GM21576 (cell line): ENCODE data around the gene SPEN.
"Not testable (repeated sequence)": the region's sequence is repeated elsewhere in the genome, so short reads cannot be mapped to it uniquely, and the experiment has no call there.

Source experiments
- ATAC-seq: cut with Tn5 transposase; IDR thresholded peaks from one replicate; pipeline ENCODE4 v1.9.1; 2021; ENCODE audit warnings: mild to moderate bottlenecking, moderate library complexity; ENCODE audit not compliant: unreplicated experiment

SPEN gene, protein sequence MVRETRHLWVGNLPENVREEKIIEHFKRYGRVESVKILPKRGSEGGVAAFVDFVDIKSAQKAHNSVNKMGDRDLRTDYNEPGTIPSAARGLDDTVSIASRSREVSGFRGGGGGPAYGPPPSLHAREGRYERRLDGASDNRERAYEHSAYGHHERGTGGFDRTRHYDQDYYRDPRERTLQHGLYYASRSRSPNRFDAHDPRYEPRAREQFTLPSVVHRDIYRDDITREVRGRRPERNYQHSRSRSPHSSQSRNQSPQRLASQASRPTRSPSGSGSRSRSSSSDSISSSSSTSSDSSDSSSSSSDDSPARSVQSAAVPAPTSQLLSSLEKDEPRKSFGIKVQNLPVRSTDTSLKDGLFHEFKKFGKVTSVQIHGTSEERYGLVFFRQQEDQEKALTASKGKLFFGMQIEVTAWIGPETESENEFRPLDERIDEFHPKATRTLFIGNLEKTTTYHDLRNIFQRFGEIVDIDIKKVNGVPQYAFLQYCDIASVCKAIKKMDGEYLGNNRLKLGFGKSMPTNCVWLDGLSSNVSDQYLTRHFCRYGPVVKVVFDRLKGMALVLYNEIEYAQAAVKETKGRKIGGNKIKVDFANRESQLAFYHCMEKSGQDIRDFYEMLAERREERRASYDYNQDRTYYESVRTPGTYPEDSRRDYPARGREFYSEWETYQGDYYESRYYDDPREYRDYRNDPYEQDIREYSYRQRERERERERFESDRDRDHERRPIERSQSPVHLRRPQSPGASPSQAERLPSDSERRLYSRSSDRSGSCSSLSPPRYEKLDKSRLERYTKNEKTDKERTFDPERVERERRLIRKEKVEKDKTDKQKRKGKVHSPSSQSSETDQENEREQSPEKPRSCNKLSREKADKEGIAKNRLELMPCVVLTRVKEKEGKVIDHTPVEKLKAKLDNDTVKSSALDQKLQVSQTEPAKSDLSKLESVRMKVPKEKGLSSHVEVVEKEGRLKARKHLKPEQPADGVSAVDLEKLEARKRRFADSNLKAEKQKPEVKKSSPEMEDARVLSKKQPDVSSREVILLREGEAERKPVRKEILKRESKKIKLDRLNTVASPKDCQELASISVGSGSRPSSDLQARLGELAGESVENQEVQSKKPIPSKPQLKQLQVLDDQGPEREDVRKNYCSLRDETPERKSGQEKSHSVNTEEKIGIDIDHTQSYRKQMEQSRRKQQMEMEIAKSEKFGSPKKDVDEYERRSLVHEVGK (N-terminal part only)

GRCh38 chr1:15847100-15847892 is at the start of gene SPEN:
SPEN (plus strand) TSS chr1:15847707; CDS start chr1:15848068, 361 bp downstream.
- peak; percentile 47 for ATAC-seq

GRCh38 chr1:15799004-15799867 is 48.3 kb upstream of the SPEN start:
- ATAC-seq, result no peak

GRCh38 chr1:15799928-15800835 is 47.3 kb upstream of the SPEN start:
- no peak for ATAC-seq

DNA sequence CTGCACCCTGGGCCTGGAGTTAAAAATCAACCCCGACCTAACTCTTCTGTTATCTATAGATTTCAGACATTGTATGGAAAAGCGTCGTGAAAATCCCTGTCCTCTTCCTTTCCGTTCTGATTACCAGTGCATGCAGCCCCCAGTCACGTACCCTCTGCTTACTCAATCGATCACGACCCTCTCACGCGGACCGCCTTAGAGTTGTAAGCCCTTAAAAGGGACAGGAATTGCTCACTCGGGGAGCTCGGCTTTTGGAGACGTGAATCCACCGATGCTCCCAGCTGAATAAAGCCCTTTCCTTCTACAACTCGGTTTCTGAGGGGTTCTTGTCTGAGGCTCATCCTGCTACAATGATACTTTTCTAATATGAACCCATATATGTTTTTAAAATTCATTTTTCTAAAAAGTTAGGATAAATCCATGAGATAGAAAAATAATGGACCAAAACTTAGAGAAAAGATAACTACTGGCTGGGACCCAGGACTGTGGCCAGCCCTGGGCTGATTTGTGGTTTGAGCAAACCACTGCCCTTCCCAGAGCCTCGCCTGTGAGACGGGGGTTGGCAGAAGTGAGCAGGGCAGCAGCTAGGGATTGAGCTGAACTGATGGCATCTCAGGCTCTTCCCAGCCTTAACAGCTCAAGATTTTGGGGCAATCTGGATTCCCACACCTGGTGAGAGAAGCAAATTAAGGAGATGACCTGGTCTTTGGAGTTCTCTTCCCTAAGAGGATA is 45.1 kb upstream of the SPEN start:
- ATAC-seq, result no peak

DNA sequence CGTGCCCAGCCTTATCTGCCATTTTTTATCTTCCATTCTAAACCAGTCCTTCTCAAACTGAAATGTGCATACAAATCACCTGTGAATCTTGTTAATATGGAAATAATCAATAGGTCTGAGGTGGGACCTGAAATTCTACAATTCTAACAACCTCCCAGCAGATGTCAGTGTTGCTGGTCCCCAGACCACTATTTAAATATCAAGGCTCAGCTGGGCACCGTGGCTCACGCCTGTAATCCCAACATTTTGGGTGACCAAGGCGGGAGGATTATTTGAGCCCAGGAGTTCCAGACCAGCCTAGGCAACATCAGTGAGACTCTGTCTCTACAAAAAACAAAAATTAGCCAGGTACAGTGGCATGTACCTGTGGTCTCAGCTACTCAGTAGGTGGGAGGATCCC is 44.1 kb upstream of the SPEN start:
- ATAC-seq, result no peak

- no peak for ATAC-seq
Observed at GRCh38 chr1:15804060-15804459, 43.4 kb upstream of the SPEN start.

DNA sequence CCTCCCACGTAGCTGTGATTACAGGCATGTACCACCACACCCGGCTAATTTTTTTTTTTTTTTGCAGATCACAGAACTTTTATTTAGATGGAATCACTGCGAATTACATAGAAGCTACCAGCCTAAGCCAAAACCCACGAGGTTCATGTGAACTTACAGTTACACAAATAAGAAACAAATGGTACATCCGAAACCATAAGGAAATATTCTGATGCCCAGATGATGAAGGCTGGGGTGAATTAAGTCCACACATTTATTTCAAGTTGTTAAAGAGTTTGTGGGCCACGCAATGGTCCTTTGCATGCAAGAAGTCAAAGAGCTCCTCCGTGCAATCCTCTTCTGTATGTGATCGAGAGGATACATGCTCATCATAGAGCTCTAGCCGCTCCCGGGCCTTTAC is 40.4 kb upstream of the SPEN start:
- no peak for ATAC-seq

- ATAC-seq, result not testable (repeated sequence)
Observed at GRCh38 chr1:15807549-15807948, 40.0 kb upstream of the SPEN start, which contains the start of gene UQCRHL. UQCRHL (minus strand) TSS chr1:15807649; CDS start chr1:15807649, 0 bp downstream.

DNA sequence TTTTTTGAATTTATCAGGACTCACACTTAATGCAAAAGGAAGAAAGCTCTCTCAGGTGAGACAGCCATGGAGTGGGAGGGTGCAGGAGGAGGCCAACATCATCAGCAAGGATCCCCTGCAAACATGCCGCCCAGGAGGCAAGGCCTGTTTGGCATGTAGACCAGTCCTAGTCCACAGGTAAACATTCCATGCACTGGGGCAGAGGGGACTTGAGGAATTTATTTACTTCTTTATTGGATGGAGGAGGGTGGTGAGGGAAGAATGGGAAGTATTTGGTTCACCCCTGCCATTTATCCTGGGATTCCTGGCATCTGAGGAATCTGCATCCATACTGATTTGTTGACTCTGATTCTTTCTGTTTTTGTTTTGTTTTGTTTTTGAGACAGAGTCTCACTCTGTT is 38.6 kb upstream of the SPEN start:
- no peak for ATAC-seq

GRCh38 chr1:15810073-15810472 is 37.4 kb upstream of the SPEN start:
- ATAC-seq, result no peak

DNA sequence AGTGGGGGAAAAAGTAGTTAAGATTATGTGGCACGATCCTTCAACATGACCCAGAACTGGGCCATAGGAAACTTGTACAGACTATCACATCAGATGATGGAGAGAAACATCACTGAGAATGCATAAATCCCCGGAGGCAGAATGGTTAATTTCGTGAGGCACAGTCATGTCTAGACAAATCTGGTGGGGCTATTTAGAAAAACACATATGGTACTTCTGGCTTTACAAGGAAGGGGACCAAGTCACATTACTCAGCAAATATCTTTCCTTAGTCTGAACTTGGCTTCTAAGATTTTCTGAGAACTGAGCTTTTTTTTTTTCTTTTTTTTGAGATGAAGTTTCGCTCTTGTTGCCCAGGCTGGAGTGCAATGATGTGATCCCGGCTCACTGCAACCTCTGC is 30.8 kb upstream of the SPEN start:
- no peak for ATAC-seq

GRCh38 chr1:15820478-15820877 is 27.0 kb upstream of the SPEN start:
- no peak for ATAC-seq

DNA sequence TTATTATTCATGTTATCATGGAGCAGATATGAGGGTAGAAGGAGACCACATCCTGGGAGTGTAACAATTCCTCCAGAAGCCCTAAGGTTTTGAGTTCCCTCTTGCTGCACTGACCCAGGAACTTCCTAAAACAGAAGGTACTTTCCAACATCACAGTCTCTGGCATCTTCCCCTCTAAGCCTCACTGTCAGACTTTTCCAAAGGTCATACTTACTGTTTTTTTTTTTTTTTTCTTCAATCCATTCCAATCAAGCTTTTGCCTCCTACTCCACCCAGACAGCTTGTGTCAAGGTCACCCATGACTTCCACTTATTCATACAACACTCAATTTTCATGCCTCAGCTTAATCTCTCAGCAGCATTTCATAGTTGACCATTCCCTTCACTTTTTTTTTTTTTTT is 21.7 kb upstream of the SPEN start:
- no peak for ATAC-seq

GRCh38 chr1:15826810-15827507 is 20.5 kb upstream of the SPEN start:
- ATAC-seq, result no peak

DNA sequence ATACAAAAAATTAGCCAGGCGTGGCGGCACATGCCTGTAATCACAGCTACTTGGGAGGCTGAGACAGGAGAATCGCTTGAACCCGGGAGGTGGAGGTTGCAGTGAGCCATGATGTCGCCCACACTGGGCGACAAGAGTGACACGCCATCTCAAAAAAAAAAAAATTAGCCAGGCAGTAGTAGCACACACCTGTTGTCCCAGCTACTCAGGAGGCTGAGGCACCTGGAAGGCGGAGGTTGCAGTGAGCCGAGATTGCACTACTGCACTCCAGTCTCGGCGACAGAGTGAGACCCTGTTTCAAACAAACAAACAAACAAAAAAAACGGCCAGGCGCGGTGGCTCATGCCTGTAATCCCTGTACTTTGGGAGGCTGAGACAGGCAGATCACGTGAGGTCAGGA is 19.9 kb upstream of the SPEN start:
- not testable (repeated sequence) for ATAC-seq

DNA sequence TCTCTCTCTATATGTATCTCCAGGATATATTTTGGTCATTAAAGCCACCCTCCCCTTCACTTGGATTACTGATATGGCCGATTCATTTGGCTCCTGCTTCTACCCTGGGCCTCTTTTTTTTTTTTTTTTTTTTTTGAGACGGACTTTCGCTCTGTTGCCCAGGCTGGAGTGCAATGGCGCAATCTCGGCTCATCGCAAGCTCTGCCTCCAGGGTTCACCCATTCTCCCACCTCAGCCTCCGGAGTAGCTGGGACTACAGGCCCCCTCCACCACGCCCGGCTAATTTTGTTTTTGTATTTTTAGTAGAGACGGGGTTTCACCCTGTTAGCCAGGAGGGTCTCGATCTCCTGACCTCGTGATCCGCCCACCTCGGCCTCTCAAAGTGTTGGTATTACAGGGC is 18.6 kb upstream of the SPEN start:
- ATAC-seq, result not testable (repeated sequence)

- no peak for ATAC-seq
Observed at GRCh38 chr1:15830258-15830657, 17.2 kb upstream of the SPEN start.
